SK-N-SH (cell line): ENCODE results near the gene LRFN4. TPM values are rescaled to one million over a fixed set of nuclear protein-coding genes. Genes with fewer than 3 reads are reported as not detected.

ENCODE experiments used
- CTCF ChIA-PET: fragments of 300-600, 350-600 bp; formaldehyde crosslinking; extraction: SDS; loops from one replicate; lab custom pipeline; 2021; lab: Yijun Ruan, JAX
- POLR2A ChIA-PET: fragments of 350-600 bp; sonication (Branson Sonifier 250); formaldehyde crosslinking; extraction: SDS; loops from one replicate; lab custom pipeline; 2020; ENCODE audit warnings: antibody characterized with exemption, inconsistent platforms; lab: Yijun Ruan, JAX
- DNase-seq: peaks from one replicate; pipeline ENCODE4 v3.0.0; 2012
- H2AFZ ChIP-seq: fragments of 200-600 bp; sonication (generic); 2 replicates; pipeline ENCODE4 v1.8.1; 2016; ENCODE audit warnings: antibody characterized with exemption, mild to moderate bottlenecking, low read depth
- H3F3A ChIP-seq: fragments of 200-600 bp; sonication (generic); replicated peaks from 2 replicates; pipeline ENCODE3; 2016; ENCODE audit warnings: antibody characterized with exemption, mild to moderate bottlenecking; ENCODE audit not compliant: insufficient read depth
- H3K27ac ChIP-seq, 2 experiments: fragments of 200-500 bp in 1 of 2; fragments of 200-600 bp in 1 of 2; sonication (Bioruptor generic) in 1 of 2; sonication (generic), shearing (Covaris generic) in 1 of 2; 2 replicates each; pipeline versions ENCODE4 v1.5.1 to v1.6.1; 2014 to 2016; ENCODE audit warnings: low read depth in 2 of 2, inconsistent platforms in 1 of 2, low read length in 1 of 2, mild to moderate bottlenecking in 1 of 2, mixed read lengths in 1 of 2
- H3K27me3 ChIP-seq: fragments of 200-600 bp; sonication (generic), shearing (Covaris generic); 2 replicates; pipeline ENCODE4 v1.6.1; 2016; ENCODE audit warnings: mixed run types; ENCODE audit not compliant: insufficient read depth
- H3K36me3 ChIP-seq, 2 experiments: fragments of 200-500 bp in 1 of 2; fragments of 200-600 bp in 1 of 2; sonication (Bioruptor generic) in 1 of 2; sonication (generic) in 1 of 2; replicated peaks in 1 of 2; 2 replicates each; pipeline versions ENCODE3 to v1.5.1; 2014 to 2016; ENCODE audit warnings: low read length in 1 of 2, mild to moderate bottlenecking in 1 of 2; ENCODE audit not compliant: insufficient read depth in 2 of 2, control insufficient read depth in 1 of 2
- H3K4me1 ChIP-seq, 2 experiments: fragments of 200-500 bp in 1 of 2; fragments of 200-600 bp in 1 of 2; sonication (Bioruptor generic) in 1 of 2; sonication (generic), shearing (Covaris generic) in 1 of 2; 2 replicates each; pipeline versions ENCODE4 v1.5.1 to v1.6.1; 2014 to 2016; ENCODE audit warnings: low read depth in 1 of 2, low read length in 1 of 2, mixed run types in 1 of 2; ENCODE audit not compliant: insufficient read depth in 2 of 2, control insufficient read depth in 1 of 2
- H3K4me2 ChIP-seq: fragments of 200-600 bp; sonication (generic), shearing (Covaris generic); 2 replicates; pipeline ENCODE4 v1.6.1; 2017; ENCODE audit warnings: mixed run types
- H3K4me3 ChIP-seq, 2 experiments: fragments of 200-500 bp in 1 of 2; fragments of 200-600 bp in 1 of 2; sonication (Bioruptor generic) in 1 of 2; sonication (generic), shearing (Covaris generic) in 1 of 2; 2 replicates each; pipeline versions ENCODE4 v1.5.1 to v1.8.1; 2014 to 2016; ENCODE audit warnings: low read depth in 2 of 2, inconsistent platforms in 1 of 2, low read length in 1 of 2, mild to moderate bottlenecking in 1 of 2, mixed read lengths in 1 of 2, moderate library complexity in 1 of 2
- H3K79me2 ChIP-seq: fragments of 200-600 bp; sonication (generic); 2 replicates; pipeline ENCODE4 v1.8.1; 2017; ENCODE audit warnings: mild to moderate bottlenecking; ENCODE audit not compliant: insufficient read depth
- H3K9ac ChIP-seq: fragments of 200-600 bp; sonication (generic); 2 replicates; pipeline ENCODE4 v1.6.1; 2017; ENCODE audit warnings: mixed run types
- H3K9me2 ChIP-seq: fragments of 200-600 bp; sonication (generic); 2 replicates; pipeline ENCODE4 v1.6.1; 2017; ENCODE audit warnings: mixed run types
- H3K9me3 ChIP-seq: fragments of 200-600 bp; sonication (generic); 2 replicates; pipeline ENCODE4 v1.6.1; 2017; ENCODE audit warnings: mixed run types, mild to moderate bottlenecking, moderate library complexity
- H4K20me1 ChIP-seq: fragments of 200-600 bp; sonication (generic); 2 replicates; pipeline ENCODE4 v1.6.1; 2017; ENCODE audit warnings: mild to moderate bottlenecking, mixed run types; ENCODE audit not compliant: insufficient read depth
- FOSL2 ChIP-seq: IDR thresholded peaks from 2 replicates; pipeline ENCODE4 v1.4.0; 2012; ENCODE audit warnings: low read depth, mild to moderate bottlenecking, moderate library complexity, borderline replicate concordance
- POLR2AphosphoS5 ChIP-seq: IDR thresholded peaks from 2 replicates; pipeline ENCODE4 v1.6.1; 2012; ENCODE audit warnings: low read depth, low read length
- TEAD4 ChIP-seq: IDR thresholded peaks from 2 replicates; pipeline ENCODE4 v1.4.0; 2012; ENCODE audit warnings: mild to moderate bottlenecking, borderline replicate concordance; ENCODE audit not compliant: insufficient read depth
- ZBTB33 ChIP-seq: IDR thresholded peaks from 2 replicates; pipeline ENCODE4 v1.4.0; 2012; ENCODE audit warnings: low read depth, borderline replicate concordance
- WGBS: methylation state at CpG from one replicate; pipeline ENCODE4 v1.1.6; 2017; ENCODE audit warnings: low lambda C conversion rate; 5-methylcytosine and 5-hydroxymethylcytosine counted together
- polyA plus RNA-seq, 3 experiments: library from polyadenylated mRNA; depleted of rRNA; stranded (reverse); fragments of >200 nt; gene quantifications; 2 replicates each; pipeline ENCODE4 v1.2.3, GENCODE V29; 2012
- TF ChIP-seq, protein P1 (sequence below): IDR thresholded peaks from 2 replicates; pipeline ENCODE4 v1.4.0; 2012; ENCODE audit warnings: low read depth, borderline replicate concordance

LRFN4 gene
- polyA plus RNA-seq, 1 of the 3 experiments (the other 2 are of a cell fraction): 15.9 TPM

- Histone ChIP-seq H3K4me2 (no peak overlapping the region), H3K79me2 (no peaks in the 10 kb centered on the region), H3K27ac (no peak overlapping the region), H3K27me3 (no peaks in the 10 kb centered on the region), H3K4me1 (peaks cover 0 to 11% of the 10 kb centered on the region in 2 experiments; a peak in 2 of 4 replicates), H3K36me3 (peaks cover 0 to 7% of the 10 kb centered on the region in 2 experiments), H4K20me1 (no peaks in the 10 kb centered on the region), H3K9ac (no peak overlapping the region), H3F3A (no peaks in the 10 kb centered on the region), H2AFZ (no peak overlapping the region), H3K9me3 (no peaks in the 10 kb centered on the region), H3K9me2 (no peaks in the 10 kb centered on the region), H3K4me3 (no peak overlapping the region)
- TF ChIP-seq, protein P1, sequence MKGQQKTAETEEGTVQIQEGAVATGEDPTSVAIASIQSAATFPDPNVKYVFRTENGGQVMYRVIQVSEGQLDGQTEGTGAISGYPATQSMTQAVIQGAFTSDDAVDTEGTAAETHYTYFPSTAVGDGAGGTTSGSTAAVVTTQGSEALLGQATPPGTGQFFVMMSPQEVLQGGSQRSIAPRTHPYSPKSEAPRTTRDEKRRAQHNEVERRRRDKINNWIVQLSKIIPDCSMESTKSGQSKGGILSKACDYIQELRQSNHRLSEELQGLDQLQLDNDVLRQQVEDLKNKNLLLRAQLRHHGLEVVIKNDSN: no peak
- no peak for TF ChIP-seq ZBTB33
- TF ChIP-seq TEAD4: no peak
- no peak for TF ChIP-seq POLR2AphosphoS5
- no peak for DNase-seq
- ChIA-PET POLR2A (no interaction called here), CTCF (no interaction called here)
- 87% methylated on average over 5 of the region's 5 CpGs for WGBS
These were observed 42.2 kb upstream of the LRFN4 start for GRCh38 chr11:66814678-66815077.

DNA sequence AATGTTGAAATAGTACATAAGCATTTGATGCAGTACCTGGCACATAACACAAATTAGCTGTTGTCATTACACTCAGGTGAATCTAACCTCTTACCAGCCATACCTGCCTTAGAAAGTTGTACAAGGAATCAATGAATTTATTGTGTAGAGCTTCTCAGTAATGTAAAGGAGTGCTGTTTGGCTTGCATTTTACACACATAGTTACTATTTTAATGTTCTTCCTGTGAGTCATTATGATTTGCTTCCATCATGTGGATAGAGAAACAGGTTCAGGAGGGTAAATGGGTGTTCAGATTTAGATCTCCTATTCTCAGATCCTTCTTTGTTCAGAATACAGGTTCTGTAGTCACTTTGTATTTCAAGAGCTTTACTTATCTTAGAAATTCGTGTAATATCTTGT is 41.2 kb upstream of the LRFN4 start:
- ChIA-PET CTCF (no interaction called here), POLR2A (no interaction called here)

More for the DNA sequence above, 41.2 kb upstream of the LRFN4 start:
- H3F3A ChIP-seq: no peaks in the 10 kb centered on the region
- DNase-seq: no peak
- 30% methylated on average over 1 of the region's 1 CpG for WGBS
- no peak overlapping the region for H3K4me3 ChIP-seq
- H3K36me3 ChIP-seq: peaks cover 0 to 7% of the 10 kb centered on the region in 2 experiments
- H3K4me2 ChIP-seq: peak overlapping the region; percentile 2; the same call in 1 of the 2 replicates
- TF ChIP-seq, protein P1: no peak
- peak; percentile 32; the same call in 1 of the 2 replicates for TF ChIP-seq FOSL2
- no peak overlapping the region for H3K9ac ChIP-seq
- H3K79me2 ChIP-seq: no peaks in the 10 kb centered on the region
- no peaks in the 10 kb centered on the region for H3K9me2 ChIP-seq
- no peaks in the 10 kb centered on the region for H4K20me1 ChIP-seq
- no peak overlapping the region for H2AFZ ChIP-seq
- H3K27me3 ChIP-seq: no peaks in the 10 kb centered on the region
- H3K9me3 ChIP-seq: no peaks in the 10 kb centered on the region
- H3K4me1 ChIP-seq: peaks cover 0 to 11% of the 10 kb centered on the region in 2 experiments; a peak in 2 of 4 replicates
- peak overlapping the region in 1 of 2 experiments; percentile 39; a peak in 1 of 4 replicates for H3K27ac ChIP-seq
